ENCODE data around the gene GHRHR.

GRCh38 chr7:30984359-30985107 is 20.8 kb downstream of the GHRHR start:
- TF ChIP-seq CEBPB (IDR thresholded peaks at IDR 0.05; ENCODE audit: low read depth, low read length) (no peak), CTCF (conservative IDR thresholded peaks at IDR 0.05; ENCODE audit: low read depth, low read length) (no peak), SMC3 (IDR thresholded peaks at IDR 0.05; ENCODE audit: low read depth, low read length) (no peak), USF2 (IDR thresholded peaks at IDR 0.05; ENCODE audit: low read depth, low read length) (no peak)
